HG03354 (cell line): ENCODE results near the gene STX1A.
"Not testable (repeated sequence)": the region's sequence is repeated elsewhere in the genome, so short reads cannot be mapped to it uniquely, and the experiment has no call there.

Source experiments
- ATAC-seq: cut with Tn5 transposase; IDR thresholded peaks from one replicate; pipeline ENCODE4 v1.9.1; 2021; ENCODE audit warnings: mild to moderate bottlenecking; ENCODE audit not compliant: unreplicated experiment, poor library complexity, severe bottlenecking

STX1A gene

GRCh38 chr7:73688288-73688687 is 31.2 kb downstream of the STX1A start:
- no peak for ATAC-seq

- ATAC-seq = no peak
Observed at GRCh38 chr7:73685311-73685710, 34.2 kb downstream of the STX1A start.

- ATAC-seq = peak; percentile 18
Observed at GRCh38 chr7:73683788-73684693, 35.4 kb downstream of the STX1A start.

- peak; percentile 92 for ATAC-seq
Observed at GRCh38 chr7:73683056-73683787, 36.2 kb downstream of the STX1A start, which contains the start of the genes BUD23 and DNAJC30. TSS of gene BUD23 (plus strand) at chr7:73683597. CDS start at chr7:73683626, 29 bp downstream. TSS of gene DNAJC30 (minus strand) at chr7:73683453. CDS start at chr7:73683423, 30 bp downstream.

- ATAC-seq = no peak
Observed at GRCh38 chr7:73682745-73683055, 36.8 kb downstream of the STX1A start.

DNA sequence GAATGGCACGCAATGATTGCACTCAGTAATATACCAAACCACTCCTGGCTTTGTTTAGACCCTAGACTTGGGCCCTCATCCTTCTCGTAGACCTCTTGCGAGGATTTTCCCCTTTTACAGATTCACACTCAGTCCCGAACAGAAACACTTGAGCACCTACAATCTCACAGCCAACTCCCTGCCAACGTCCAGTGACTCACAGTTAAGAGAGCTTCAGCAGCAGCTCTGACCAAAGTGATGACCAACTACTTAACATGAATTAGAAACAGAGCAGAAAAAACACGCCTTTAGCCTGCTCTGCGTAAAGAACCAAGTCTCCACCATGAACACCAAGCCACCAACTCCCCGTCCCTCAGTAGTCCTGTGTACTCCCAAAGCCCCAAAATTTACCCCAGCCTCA is 38.4 kb downstream of the STX1A start:
- no peak for ATAC-seq

DNA sequence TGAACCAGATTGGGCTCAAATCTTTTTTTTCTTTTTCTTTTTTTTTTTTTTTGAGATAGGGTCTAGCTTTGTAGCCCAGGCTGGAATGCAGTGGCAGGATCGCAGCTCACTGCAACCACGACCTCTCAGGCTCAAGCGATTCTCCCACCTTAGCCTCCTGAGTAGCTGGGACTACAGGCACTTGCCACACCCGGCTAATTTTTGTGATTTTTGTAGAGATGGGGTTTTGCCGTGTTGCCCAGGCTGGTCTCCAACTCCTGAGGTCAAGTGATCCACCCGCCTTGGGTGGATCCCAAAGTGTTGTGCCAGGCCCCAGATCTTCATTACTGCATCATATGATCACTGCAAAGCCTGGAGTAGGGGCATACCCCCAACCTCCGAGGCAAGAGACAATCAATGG is 39.0 kb downstream of the STX1A start:
- no peak for ATAC-seq

GRCh38 chr7:73679709-73680108 is 39.8 kb downstream of the STX1A start:
- no peak for ATAC-seq

DNA sequence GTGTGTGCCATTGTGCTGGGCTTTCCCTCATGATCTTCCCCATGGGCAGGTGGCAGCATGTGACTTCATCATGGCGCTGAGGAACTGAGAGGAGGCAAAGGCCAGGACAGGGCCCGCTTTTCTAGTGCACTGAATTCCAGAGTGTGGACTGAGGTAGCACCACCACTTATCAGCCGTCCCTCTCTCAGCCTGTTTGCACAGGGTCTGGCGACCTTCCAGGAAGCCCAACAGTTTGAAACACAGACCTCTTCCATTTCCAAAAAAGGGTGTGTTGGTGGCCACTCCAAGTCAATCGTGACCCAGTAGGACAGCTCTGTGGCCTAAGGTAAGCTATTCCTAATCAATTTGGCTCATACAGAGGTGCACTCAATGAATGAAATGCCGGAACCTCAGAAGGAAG is 40.6 kb downstream of the STX1A start:
- no peak for ATAC-seq

- not testable (repeated sequence) for ATAC-seq
Observed at GRCh38 chr7:73676062-73676461, 43.4 kb downstream of the STX1A start.

DNA sequence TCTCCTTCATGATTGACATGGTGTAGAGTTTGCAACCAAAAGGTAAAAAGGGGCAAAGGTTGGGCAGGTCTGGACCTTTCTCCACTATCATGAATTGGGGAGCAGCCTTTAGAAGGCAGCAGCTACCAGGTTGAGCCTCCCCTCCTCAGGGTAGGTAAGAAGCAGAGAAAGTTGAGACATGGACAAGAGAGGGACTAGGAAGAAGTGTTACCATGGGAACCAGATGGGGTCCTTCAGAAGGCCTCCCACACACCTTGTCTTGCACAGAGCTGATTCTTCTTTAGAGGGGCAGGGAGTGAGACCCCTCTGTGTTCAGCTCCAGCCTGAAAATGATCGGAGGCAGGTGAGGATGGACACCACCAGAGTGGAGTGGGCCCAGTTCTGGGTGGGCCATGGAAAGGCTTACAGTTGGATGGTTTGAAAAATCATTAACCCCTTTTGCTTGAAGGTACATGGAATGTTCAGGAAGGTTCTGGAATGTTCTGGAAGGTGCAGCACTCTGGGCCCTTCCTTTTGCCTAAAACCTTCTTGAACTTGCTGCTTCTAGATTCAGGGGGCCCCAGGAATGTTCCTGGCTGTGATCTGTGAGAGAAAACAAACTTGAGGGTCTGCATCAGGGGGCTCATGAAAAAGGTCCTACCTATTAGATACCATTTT is 44.9 kb downstream of the STX1A start:
- ATAC-seq = no peak

GRCh38 chr7:73671857-73672445 is 47.5 kb downstream of the STX1A start:
- no peak for ATAC-seq

DNA sequence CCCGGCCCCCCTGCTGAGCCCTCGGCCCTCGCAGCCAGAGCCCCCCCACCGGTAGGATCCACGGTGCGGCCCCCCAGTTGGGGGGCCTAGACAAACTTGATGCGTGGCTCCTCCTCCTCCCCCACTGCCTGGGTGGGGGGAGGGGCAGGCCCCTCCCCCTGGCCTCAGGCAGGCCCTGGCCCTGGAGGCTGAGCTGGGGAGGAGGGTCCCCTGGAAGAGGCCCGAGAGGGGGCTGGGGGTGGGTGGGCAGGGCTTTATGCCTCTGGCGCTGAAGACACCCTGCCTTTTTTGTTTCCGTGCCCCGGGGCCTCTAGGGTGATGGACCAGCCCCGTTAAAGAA is 48.2 kb downstream of the STX1A start:
- ATAC-seq = no peak

- ATAC-seq = no peak
Observed at GRCh38 chr7:73669858-73670385, 49.5 kb downstream of the STX1A start.

DNA sequence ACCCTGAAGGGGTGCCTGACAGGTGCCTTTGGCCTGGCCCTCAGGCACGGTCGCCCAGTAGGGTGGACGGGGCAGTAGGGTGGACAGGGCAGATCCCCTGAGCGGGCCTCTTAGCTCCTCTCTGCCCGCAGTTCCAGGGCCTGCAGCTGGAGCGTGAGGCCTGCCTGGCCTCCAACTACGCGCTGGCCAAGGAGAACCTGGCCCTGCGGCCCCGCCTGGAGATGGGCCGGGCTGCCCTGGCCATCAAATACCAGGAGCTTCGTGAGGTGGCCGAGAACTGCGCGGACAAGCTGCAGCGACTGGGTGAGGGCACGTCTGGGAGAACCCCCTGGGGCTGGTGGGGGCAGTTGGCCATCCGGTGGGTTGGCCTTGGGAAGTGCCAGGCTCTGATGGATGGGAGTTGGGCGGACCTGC is 50.2 kb downstream of the STX1A start:
- no peak for ATAC-seq

- no peak for ATAC-seq
Observed at GRCh38 chr7:73668886-73669230, 50.6 kb downstream of the STX1A start.

- peak; percentile 8 for ATAC-seq
Observed at GRCh38 chr7:73668103-73668885, 51.2 kb downstream of the STX1A start.

DNA sequence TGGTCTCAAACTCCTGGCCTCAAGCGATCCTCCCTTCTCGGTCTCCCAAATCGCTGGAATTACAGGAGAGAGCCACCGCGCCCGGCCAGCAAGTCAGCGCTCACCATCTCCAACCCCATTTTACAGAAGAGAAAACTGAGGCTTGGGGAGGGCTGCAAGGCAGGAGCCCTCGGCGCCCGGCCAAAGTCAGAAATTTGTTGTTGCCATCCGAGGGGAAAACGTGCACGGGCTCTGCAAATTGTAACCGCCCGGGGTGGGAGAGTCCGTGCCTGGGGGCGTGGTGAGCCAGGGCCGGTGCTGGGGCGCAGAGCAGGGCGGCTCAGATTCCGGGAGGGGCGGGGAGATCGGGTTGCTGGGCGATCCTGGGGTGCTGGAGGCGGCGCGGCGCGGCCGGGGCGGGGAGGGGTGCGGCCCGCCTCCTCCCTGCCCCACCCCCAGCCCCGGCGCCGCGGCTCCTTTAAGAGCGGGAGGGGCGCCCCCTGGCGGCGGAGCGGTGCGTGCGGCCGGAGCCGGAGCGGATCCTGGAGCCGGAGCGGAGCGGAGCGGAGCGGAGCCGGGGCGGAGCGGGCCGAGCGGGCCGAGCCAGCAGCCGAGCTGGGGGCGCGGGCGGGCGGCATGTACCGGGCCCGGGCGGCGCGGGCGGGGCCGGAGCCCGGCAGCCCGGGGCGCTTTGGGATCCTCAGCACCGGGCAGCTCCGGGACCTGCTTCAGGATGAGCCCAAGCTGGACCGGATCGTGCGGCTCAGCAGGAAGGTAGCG is 51.9 kb downstream of the STX1A start, which contains the start of gene VPS37D:
Gene VPS37D, plus strand, starts transcription at position 488 of the 759 bp plus-strand sequence. Its CDS starts 128 bp downstream, at position 616.
- ATAC-seq = peak; percentile 94
